Measurements from ENCODE around the gene NKAIN4.

DNA sequence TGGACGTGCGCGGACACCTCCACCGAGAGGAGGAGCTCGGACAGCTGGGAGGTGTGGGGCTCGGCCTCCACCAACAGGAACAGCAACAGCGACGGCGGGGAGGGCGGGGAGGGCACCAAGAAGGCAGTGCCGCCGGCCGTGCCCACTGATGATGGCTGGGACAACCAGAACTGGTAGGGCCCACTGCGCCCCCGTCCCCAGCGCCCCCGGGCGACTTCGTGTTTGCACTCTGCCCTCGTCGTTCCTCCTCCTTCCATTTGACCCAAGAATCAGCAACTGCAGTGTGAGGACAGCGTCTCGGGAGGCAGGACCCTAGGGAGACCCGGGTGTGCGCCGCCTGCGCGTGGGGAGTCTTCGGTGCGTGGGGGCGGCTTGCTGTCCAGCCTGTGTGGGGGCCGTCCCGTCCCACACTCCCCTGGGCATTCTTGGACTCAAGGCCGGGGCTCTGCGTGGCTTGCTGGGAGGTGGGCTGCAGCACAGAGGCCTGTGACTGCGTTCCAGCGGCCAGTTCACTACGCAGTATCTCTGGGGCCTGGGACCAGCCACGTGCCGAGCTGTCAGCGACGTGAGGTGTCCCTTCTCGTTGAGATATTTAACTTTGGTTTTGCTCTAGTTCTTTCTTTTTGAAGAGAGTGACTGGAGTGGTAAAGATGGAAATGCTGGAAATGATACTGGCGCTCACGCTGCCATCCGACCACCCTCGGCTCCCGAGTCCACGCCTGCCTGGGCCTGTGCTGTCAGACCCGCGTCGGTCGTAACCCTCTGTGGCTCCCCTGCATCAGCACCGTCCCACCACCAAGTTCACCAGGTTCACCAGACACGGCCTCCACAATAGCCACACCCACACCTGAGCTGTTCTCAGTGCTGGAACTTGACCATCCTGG lies 33.7 kb upstream of the NKAIN4 start:
- TF ChIP-seq CTCF (IDR thresholded peaks at IDR 0.05) (no peak), POLR2A (IDR thresholded peaks at IDR 0.05) (no peak), POLR2AphosphoS5 (IDR thresholded peaks at IDR 0.05) (no peak)

All from breast epithelium (tissue), 3 donors.